ENCODE data around the gene KDM4E.

KDM4E gene

DNA sequence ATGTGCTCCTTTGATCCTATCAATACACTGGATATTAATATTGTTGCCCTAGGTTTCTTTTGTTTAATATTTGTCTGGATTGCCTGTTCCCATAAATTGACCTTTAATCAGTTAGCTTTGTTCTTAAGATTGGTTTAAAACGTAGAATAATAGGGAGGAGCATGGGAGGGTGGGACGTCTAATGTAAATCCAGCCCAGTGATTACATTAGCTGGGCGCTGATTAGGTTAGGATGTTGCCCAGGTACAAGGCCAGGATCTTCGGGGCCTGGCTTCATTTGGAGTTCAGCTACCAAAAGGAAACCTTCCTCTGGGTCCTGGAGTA, 41.6 kb downstream of the KDM4E start, which contains the start of gene SRSF8:
Gene SRSF8 (plus strand): TSS at position 204 of the 323 bp plus-strand sequence. CDS start 308 bp downstream, outside the sequence.
- no peak for DNase-seq
- no peaks in the 10 kb centered on the region for H3K9me3 Mint-ChIP-seq
- H3K27me3 Mint-ChIP-seq = peaks cover 6% of the 10 kb centered on the region
- H3K4me1 Mint-ChIP-seq = peaks cover 24% of the 10 kb centered on the region
- peak within 1 kb of the TSS; percentile 89 for H3K4me3 Mint-ChIP-seq
- H3K36me3 Mint-ChIP-seq = peaks cover 17% of the 10 kb centered on the region
- H3K27ac Mint-ChIP-seq = peak within 1 kb of the TSS; percentile 97
- CTCF ChIA-PET = interaction anchor here (0.8 to 10.1 kb wide), 10 partner anchors 9 to 689 kb away, joined by 3 to 143 read pairs (median 7); partner anchors contain the start of genes CWC15, ENDOD1 and KDM4D

GRCh38 chr11:95067039-95067840, 42.2 kb downstream of the KDM4E start:
- DNase-seq = peak; percentile 83
- H3K27me3 Mint-ChIP-seq = peaks cover 6% of the 10 kb centered on the region
- peak overlapping the region; percentile 89 for H3K4me3 Mint-ChIP-seq
- peaks cover 17% of the 10 kb centered on the region for H3K36me3 Mint-ChIP-seq
- peak overlapping the region; percentile 97 for H3K27ac Mint-ChIP-seq
- CTCF ChIA-PET = interaction anchor here (0.8 to 10.1 kb wide), 16 partner anchors 9 to 688 kb away, joined by 3 to 143 read pairs (median 4); partner anchors contain the start of genes CWC15, ENDOD1 and KDM4D
- peaks cover 24% of the 10 kb centered on the region for H3K4me1 Mint-ChIP-seq
- no peaks in the 10 kb centered on the region for H3K9me3 Mint-ChIP-seq

GRCh38 chr11:95067841-95068219, 42.8 kb downstream of the KDM4E start:
- Mint-ChIP-seq H3K27me3 (peaks cover under 1% of the 10 kb centered on the region), H3K9me3 (no peaks in the 10 kb centered on the region), H3K36me3 (peaks cover 17% of the 10 kb centered on the region), H3K4me3 (peak overlapping the region; percentile 89), H3K4me1 (peaks cover 24% of the 10 kb centered on the region), H3K27ac (peak overlapping the region; percentile 97)
- peak; percentile 64 for DNase-seq
- CTCF ChIA-PET = interaction anchor here (0.9 to 10.1 kb wide), 15 partner anchors 8 to 688 kb away, joined by 3 to 143 read pairs (median 5); partner anchors contain the start of genes CWC15, ENDOD1 and KDM4D

- Mint-ChIP-seq H3K27me3 (no peaks in the 10 kb centered on the region), H3K27ac (peak overlapping the region; percentile 97), H3K36me3 (peaks cover 19% of the 10 kb centered on the region), H3K9me3 (no peaks in the 10 kb centered on the region), H3K4me1 (peaks cover 24% of the 10 kb centered on the region), H3K4me3 (peak overlapping the region; percentile 89)
- DNase-seq = peak; percentile 85
- CTCF ChIA-PET = interaction anchor here (0.9 to 10.1 kb wide), 10 partner anchors 10 to 637 kb away, joined by 3 to 143 read pairs (median 6); partner anchors contain the start of gene ENDOD1
Measured at GRCh38 chr11:95068549-95068948, 43.5 kb downstream of the KDM4E start.

DNA sequence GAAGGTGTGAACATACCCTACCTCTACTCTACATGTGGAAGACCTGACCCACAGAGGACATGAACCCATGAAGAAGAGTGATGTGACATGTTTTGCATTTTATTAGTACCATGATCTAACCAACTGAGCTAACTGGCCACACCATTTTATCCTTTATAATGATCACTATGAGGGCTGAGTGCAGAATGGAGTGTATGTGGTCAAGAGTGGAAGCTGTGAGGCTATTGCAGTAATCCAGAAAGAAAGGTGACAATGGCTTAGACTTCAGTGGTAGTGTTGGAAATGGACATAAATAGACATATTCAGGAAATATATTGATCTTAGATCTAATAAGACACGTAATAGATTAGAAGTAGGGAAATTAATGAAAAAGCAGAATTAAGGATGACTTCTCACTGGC, 45.4 kb downstream of the KDM4E start:
- Mint-ChIP-seq H3K36me3 (peaks cover 19% of the 10 kb centered on the region), H3K4me1 (peaks cover 24% of the 10 kb centered on the region), H3K9me3 (no peaks in the 10 kb centered on the region), H3K4me3 (no peak overlapping the region), H3K27ac (no peak overlapping the region), H3K27me3 (no peaks in the 10 kb centered on the region)
- CTCF ChIA-PET = interaction anchor here (1.0 to 10.1 kb wide), 9 partner anchors 11 to 97 kb away, joined by 3 to 143 read pairs (median 6); partner anchors contain the start of genes CWC15, ENDOD1 and KDM4D
- DNase-seq = no peak

DNA sequence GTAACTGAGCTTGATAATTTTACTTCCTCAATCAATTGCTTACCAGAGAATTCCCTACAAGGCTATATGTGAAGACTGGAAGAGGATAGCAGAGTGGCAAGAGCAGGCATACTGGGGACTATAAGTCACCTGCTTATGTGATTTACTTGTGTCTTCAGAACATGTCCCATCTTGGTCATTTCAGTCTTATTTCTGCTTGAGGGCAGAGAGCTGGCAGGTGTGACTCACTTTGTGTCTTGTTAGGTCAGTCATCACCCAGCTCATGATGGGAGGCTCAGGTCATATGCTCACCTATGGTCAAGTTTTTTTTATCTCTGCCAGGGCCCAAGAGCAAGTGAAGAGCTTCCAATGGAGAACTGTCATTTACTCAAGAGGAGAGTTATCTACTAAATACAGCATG, 47.9 kb downstream of the KDM4E start:
- no peak overlapping the region for H3K27ac Mint-ChIP-seq

DNA sequence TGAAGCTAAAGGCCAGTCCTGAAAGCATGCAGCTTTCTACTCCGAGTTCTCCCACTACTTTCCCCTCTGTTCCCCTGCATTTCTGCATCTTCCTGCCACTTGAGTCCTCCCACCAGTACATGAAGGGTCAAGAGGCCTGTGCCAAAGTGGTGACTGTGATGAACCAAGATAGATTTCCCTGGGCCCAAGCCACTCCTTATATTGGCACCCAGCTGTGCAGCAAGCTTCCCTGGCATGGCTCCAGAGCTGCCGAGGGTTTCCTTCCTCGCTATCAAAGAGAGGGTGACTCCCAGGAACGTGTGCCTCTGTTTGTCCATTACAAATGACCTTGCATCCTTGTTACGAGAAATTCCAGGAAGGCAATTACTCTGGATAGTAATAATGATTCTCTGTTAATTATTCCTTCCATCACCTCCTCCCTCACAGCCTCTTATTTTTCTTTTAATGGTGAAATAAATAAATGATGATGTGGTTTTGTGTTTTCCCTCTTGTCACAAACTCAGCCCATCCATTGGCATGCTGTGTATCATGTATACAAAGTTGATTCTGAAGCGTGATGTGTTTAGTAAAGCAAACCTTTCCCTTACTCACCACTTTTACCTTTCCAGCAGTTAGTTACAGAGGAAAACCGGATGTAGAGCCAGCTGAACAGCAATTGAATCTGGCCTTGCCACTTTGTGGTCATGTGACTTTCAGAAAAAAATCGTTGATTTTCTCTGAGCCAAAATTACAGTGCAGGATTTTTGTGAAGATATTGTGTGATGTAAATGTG, 49.9 kb downstream of the KDM4E start:
- Mint-ChIP-seq H3K27me3 (peaks cover 7% of the 10 kb centered on the region), H3K27ac (peak overlapping the region; percentile 11), H3K4me3 (no peak overlapping the region), H3K36me3 (peaks cover 8% of the 10 kb centered on the region), H3K9me3 (no peaks in the 10 kb centered on the region), H3K4me1 (peaks cover 15% of the 10 kb centered on the region)
- CTCF ChIA-PET = interaction anchor here (1.8 to 10.1 kb wide), 3 partner anchors 15 to 75 kb away, joined by 8 to 143 read pairs (median 133); partner anchors contain the start of gene ENDOD1
- no peak for DNase-seq

More for the DNA sequence above, 47.9 kb downstream of the KDM4E start:
- DNase-seq = no peak
- H3K27me3 Mint-ChIP-seq = peaks cover 3% of the 10 kb centered on the region
- CTCF ChIA-PET = interaction anchor here (1.0 to 10.1 kb wide), 5 partner anchors 8 to 77 kb away, joined by 3 to 143 read pairs (median 87); partner anchors contain the start of gene ENDOD1
- H3K9me3 Mint-ChIP-seq = no peaks in the 10 kb centered on the region
- H3K4me1 Mint-ChIP-seq = peaks cover 25% of the 10 kb centered on the region
- peaks cover 14% of the 10 kb centered on the region for H3K36me3 Mint-ChIP-seq
- no peak overlapping the region for H3K4me3 Mint-ChIP-seq

DNA sequence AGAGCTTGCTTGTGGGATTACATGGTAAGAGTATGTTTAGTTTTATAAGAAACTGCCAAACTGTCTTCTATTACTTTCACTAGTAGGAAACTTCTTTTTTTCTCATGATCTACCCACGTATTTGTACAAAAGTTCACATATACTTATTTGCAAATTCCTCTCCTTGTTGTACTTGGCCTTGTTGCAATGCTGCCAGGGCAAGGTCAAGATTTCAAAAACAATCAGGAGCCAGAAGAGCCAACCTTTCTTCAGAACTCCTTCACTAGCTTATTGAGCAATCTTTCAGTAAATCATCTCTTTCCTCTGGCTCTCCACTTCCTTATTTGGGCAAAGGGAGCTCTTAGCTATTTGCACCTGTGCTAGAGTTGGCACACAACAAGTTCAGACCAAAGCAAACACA, 51.4 kb downstream of the KDM4E start:
- CTCF ChIA-PET = interaction anchor here (1.0 to 1.8 kb wide), 4 partner anchors 8 to 15 kb away, joined by 3 to 8 read pairs (median 3); partner anchors contain the start of genes ENDOD1 and SRSF8
- peaks cover 7% of the 10 kb centered on the region for H3K27me3 Mint-ChIP-seq
- peaks cover 9% of the 10 kb centered on the region for H3K4me1 Mint-ChIP-seq
- H3K4me3 Mint-ChIP-seq = no peak overlapping the region
- no peak overlapping the region for H3K27ac Mint-ChIP-seq
- peaks cover 2% of the 10 kb centered on the region for H3K36me3 Mint-ChIP-seq
- H3K9me3 Mint-ChIP-seq = no peaks in the 10 kb centered on the region
- no peak for DNase-seq

GRCh38 chr11:95076981-95077380, 51.9 kb downstream of the KDM4E start:
- CTCF ChIA-PET = interaction anchor here (0.9 to 1.8 kb wide), 5 partner anchors 8 to 14 kb away, joined by 3 to 8 read pairs (median 3); partner anchors contain the start of genes ENDOD1 and SRSF8
- Mint-ChIP-seq H3K4me1 (peaks cover 13% of the 10 kb centered on the region), H3K9me3 (no peaks in the 10 kb centered on the region), H3K36me3 (peaks cover 2% of the 10 kb centered on the region), H3K27ac (no peak overlapping the region), H3K4me3 (no peak overlapping the region), H3K27me3 (peaks cover 7% of the 10 kb centered on the region)
- no peak for DNase-seq
